HepG2 (cell line): ENCODE data around the gene SYNJ2. TPM values are rescaled to one million over a fixed set of nuclear protein-coding genes. Genes with fewer than 3 reads are reported as not detected.
A peak's percentile ranks its signal among the peaks of the same experiment; 100 is the strongest.

Source experiments
- ATRX ChIP-seq: sonication (generic); formaldehyde crosslinking; IDR thresholded peaks from 2 replicates; pipeline ENCODE4 v1.4.0; 2020; ENCODE audit warnings: missing genetic modification reagents, borderline replicate concordance
- BORCS8-MEF2B ChIP-seq: sonication (generic); formaldehyde crosslinking; IDR thresholded peaks from 2 replicates; pipeline ENCODE4 v1.8.0; 2022; ENCODE audit warnings: mild to moderate bottlenecking, missing genetic modification reagents
- DDIT3 ChIP-seq: sonication (generic); formaldehyde crosslinking; IDR thresholded peaks from 2 replicates; pipeline ENCODE4 v1.4.0; 2020; ENCODE audit warnings: mild to moderate bottlenecking, missing genetic modification reagents
- DRAP1 ChIP-seq: IDR thresholded peaks from 2 replicates; pipeline ENCODE4 v1.6.1; 2016; ENCODE audit warnings: missing genetic modification reagents, missing compliant biosample characterization
- ERF ChIP-seq: IDR thresholded peaks from 2 replicates; pipeline ENCODE4 v1.6.1; 2018; ENCODE audit warnings: missing biosample characterization, missing genetic modification reagents
- FLYWCH1 ChIP-seq: sonication (generic); formaldehyde crosslinking; IDR thresholded peaks from 2 replicates; pipeline ENCODE4 v1.8.1; 2023; ENCODE audit warnings: mild to moderate bottlenecking, missing genetic modification reagents
- GATAD2A ChIP-seq: IDR thresholded peaks from 2 replicates; pipeline ENCODE4 v1.6.1; 2016
- HOXD1 ChIP-seq: sonication (generic); formaldehyde crosslinking; IDR thresholded peaks from 2 replicates; pipeline ENCODE4 v1.5.0; 2020; ENCODE audit warnings: missing genetic modification reagents
- ISX ChIP-seq: sonication (generic); formaldehyde crosslinking; conservative IDR thresholded peaks from 2 replicates; pipeline ENCODE4 v1.5.0; 2020; ENCODE audit warnings: missing genetic modification reagents
- NAIF1 ChIP-seq: sonication (generic); formaldehyde crosslinking; IDR thresholded peaks from 2 replicates; pipeline ENCODE4 v1.5.0; 2020; ENCODE audit warnings: mild to moderate bottlenecking, missing genetic modification reagents, borderline replicate concordance
- NR2F1 ChIP-seq, 2 experiments: fragments of 450-650 bp in 1 of 2; formaldehyde crosslinking in 1 of 2; IDR thresholded peaks; 2 replicates each; pipeline versions ENCODE4 v1.5.0 to v1.6.1; 2016 to 2020; ENCODE audit warnings: mild to moderate bottlenecking in 1 of 2, missing compliant biosample characterization in 1 of 2, missing genetic modification reagents in 1 of 2, moderate library complexity in 1 of 2
- PAWR ChIP-seq: sonication (generic); formaldehyde crosslinking; IDR thresholded peaks from 2 replicates; pipeline ENCODE4 v1.4.0; 2020; ENCODE audit warnings: missing genetic modification reagents, mild to moderate bottlenecking, borderline replicate concordance
- PCBP1 ChIP-seq: fragments of 200-400 bp; formaldehyde crosslinking; IDR thresholded peaks from 2 replicates; pipeline ENCODE4 v1.6.1; 2017; ENCODE audit warnings: mild to moderate bottlenecking, low read depth, low read length, borderline replicate concordance
- SATB2 ChIP-seq: sonication (generic); formaldehyde crosslinking; IDR thresholded peaks from 2 replicates; pipeline ENCODE4 v1.5.0; 2020; ENCODE audit warnings: missing genetic modification reagents
- SIX4 ChIP-seq: sonication (generic); formaldehyde crosslinking; IDR thresholded peaks from 2 replicates; pipeline ENCODE4 v1.4.0; 2020; ENCODE audit warnings: missing genetic modification reagents
- SP4 ChIP-seq: sonication (generic); formaldehyde crosslinking; IDR thresholded peaks from 2 replicates; pipeline ENCODE4 v1.8.1; 2023; ENCODE audit warnings: mild to moderate bottlenecking, missing genetic modification reagents
- ZBTB7A ChIP-seq: sonication (generic); formaldehyde crosslinking; IDR thresholded peaks from 2 replicates; pipeline ENCODE4 v1.8.0; 2022; ENCODE audit warnings: mild to moderate bottlenecking, missing genetic modification reagents
- ZNF18 ChIP-seq: sonication (generic); formaldehyde crosslinking; IDR thresholded peaks from 2 replicates; pipeline ENCODE4 v1.8.0; 2022; ENCODE audit warnings: mild to moderate bottlenecking, missing genetic modification reagents; ENCODE audit not compliant: insufficient replicate concordance
- ZNF335 ChIP-seq: sonication (generic); formaldehyde crosslinking; IDR thresholded peaks from 2 replicates; pipeline ENCODE4 v1.4.0; 2020; ENCODE audit warnings: missing genetic modification reagents
- ZNF362 ChIP-seq: sonication (generic); formaldehyde crosslinking; IDR thresholded peaks from 2 replicates; pipeline ENCODE4 v1.4.0; 2020; ENCODE audit warnings: missing genetic modification reagents, mild to moderate bottlenecking, borderline replicate concordance
- ZNF383 ChIP-seq: sonication (generic); formaldehyde crosslinking; IDR thresholded peaks from 2 replicates; pipeline ENCODE4 v1.4.0; 2020; ENCODE audit warnings: missing genetic modification reagents, mild to moderate bottlenecking, borderline replicate concordance
- ZNF414 ChIP-seq: sonication (generic); formaldehyde crosslinking; IDR thresholded peaks from 2 replicates; pipeline ENCODE4 v1.5.0; 2020; ENCODE audit warnings: missing genetic modification reagents
- ZNF543 ChIP-seq: sonication (generic); formaldehyde crosslinking; IDR thresholded peaks from 2 replicates; pipeline ENCODE4 v1.4.0; 2020; ENCODE audit warnings: mild to moderate bottlenecking, missing genetic modification reagents
- ZNF660 ChIP-seq: sonication (generic); formaldehyde crosslinking; IDR thresholded peaks from 2 replicates; pipeline ENCODE4 v1.5.1; 2020; ENCODE audit warnings: mild to moderate bottlenecking, low read depth, missing genetic modification reagents, borderline replicate concordance
- ZNF713 ChIP-seq: sonication (generic); formaldehyde crosslinking; IDR thresholded peaks from 2 replicates; pipeline ENCODE4 v1.4.0; 2020; ENCODE audit warnings: mild to moderate bottlenecking, missing genetic modification reagents
- ZNF770 ChIP-seq: sonication (generic); formaldehyde crosslinking; IDR thresholded peaks from 2 replicates; pipeline ENCODE4 v1.5.0; 2020; ENCODE audit warnings: mild to moderate bottlenecking, missing genetic modification reagents
- ZNF879 ChIP-seq: sonication (generic); formaldehyde crosslinking; IDR thresholded peaks from 2 replicates; pipeline ENCODE4 v1.8.1; 2023; ENCODE audit warnings: missing genetic modification reagents
- ZSCAN25 ChIP-seq: sonication (generic); formaldehyde crosslinking; IDR thresholded peaks from 2 replicates; pipeline ENCODE4 v1.8.0; 2022; ENCODE audit warnings: mild to moderate bottlenecking, missing genetic modification reagents
- polyA plus RNA-seq, 8 experiments: library from polyadenylated mRNA; depleted of rRNA in 3 of 8; stranded (reverse) in 7 of 8; unstranded in 1 of 8; fragments of >200 nt; fragmentation: Illumina TruSeq in 4 of 8; extraction: Trizol in 4 of 8; gene quantifications; 2 replicates each; pipeline versions ENCODE4 v1.2.1 to v1.2.3, GENCODE V29; 2011 to 2016; ENCODE audit warnings: low read depth in 4 of 8, missing spikeins in 1 of 8, mixed read lengths in 1 of 8; ENCODE audit not compliant: insufficient read depth in 1 of 8
- total RNA-seq, 5 experiments: library from RNA; depleted of rRNA; stranded (reverse); fragments of >200 nt; fragmentation: Illumina TruSeq; extraction: Trizol; gene quantifications; 2 replicates each; pipeline ENCODE4 v1.2.3, GENCODE V29; 2016; ENCODE audit warnings: low read depth in 1 of 5

SYNJ2 gene
- total and polyA plus RNA-seq, 2 of the 13 experiments (the other 11 are each of a cell fraction or from before 2014, with no cell fraction given): 39.1 to 57.6 TPM

- TF ChIP-seq SP4: no peak
- no peak for TF ChIP-seq DRAP1 (CRISPR knock-in tag)
- no peak for TF ChIP-seq PCBP1
- no peak for TF ChIP-seq PAWR
- TF ChIP-seq ZNF383 (CRISPR knock-in tag): no peak
- TF ChIP-seq ATRX (CRISPR knock-in tag): no peak
- TF ChIP-seq ZNF414 (CRISPR knock-in tag): no peak
- no peak; the same call in 1 of the 2 replicates for TF ChIP-seq ZNF543 (CRISPR knock-in tag)
- TF ChIP-seq ZNF770 (CRISPR knock-in tag): no peak
- TF ChIP-seq ERF: no peak
- TF ChIP-seq ISX: no peak
- no peak; a peak in 1 of 4 replicates for TF ChIP-seq NR2F1 (CRISPR knock-in tag; IDR thresholded peaks at IDR 0.05)
- TF ChIP-seq ZNF713 (CRISPR knock-in tag): 0 out of 2 replicates have a peak, but pooled peaks have one; percentile 47
- TF ChIP-seq ZNF362 (CRISPR knock-in tag): no peak
- TF ChIP-seq ZBTB7A (CRISPR knock-in tag): no peak; the same call in 1 of the 2 replicates
- no peak for TF ChIP-seq BORCS8-MEF2B (CRISPR knock-in tag)
- TF ChIP-seq DDIT3: no peak
- TF ChIP-seq FLYWCH1 (CRISPR knock-in tag): 0 out of 2 replicates have a peak, but pooled peaks have one; percentile 7
- no peak for TF ChIP-seq ZNF879 (CRISPR knock-in tag)
- TF ChIP-seq SATB2 (CRISPR knock-in tag): no peak
- TF ChIP-seq NAIF1 (CRISPR knock-in tag): no peak
- TF ChIP-seq ZNF335 (CRISPR knock-in tag): no peak
- no peak for TF ChIP-seq HOXD1 (CRISPR knock-in tag)
- TF ChIP-seq ZNF18 (CRISPR knock-in tag): no peak
- TF ChIP-seq SIX4 (CRISPR knock-in tag): no peak
- no peak for TF ChIP-seq GATAD2A (CRISPR knock-in tag)
- TF ChIP-seq ZNF660 (CRISPR knock-in tag): no peak
- TF ChIP-seq ZSCAN25 (CRISPR knock-in tag): no peak
Observed at GRCh38 chr6:157981132-157981394, 600 bp upstream of the SYNJ2 start (continued).
